ENCODE measurements around the gene OR52H1.

Gene OR52H1

GRCh38 chr11:5553343-5553742 lies 5.0 kb upstream of the OR52H1 start:
- no peaks in the 10 kb centered on the region for H3K36me3 Mint-ChIP-seq
- no peak overlapping the region for H3K4me3 Mint-ChIP-seq
- no peak for DNase-seq (ENCODE audit: low spot score in 2 of 2)
- no peak for ATAC-seq
- no peaks in the 10 kb centered on the region for H3K9me3 Mint-ChIP-seq
- H3K27ac Mint-ChIP-seq: no peak overlapping the region
- no peaks in the 10 kb centered on the region for H3K4me1 Mint-ChIP-seq

- Mint-ChIP-seq H3K36me3 (no peaks in the 10 kb centered on the region), H3K4me1 (no peaks in the 10 kb centered on the region), H3K4me3 (no peak overlapping the region), H3K27ac (no peak overlapping the region), H3K9me3 (no peaks in the 10 kb centered on the region)
- ATAC-seq: peak; percentile 67
- no peak for DNase-seq (ENCODE audit: low spot score in 2 of 2)
Observed at GRCh38 chr11:5550440-5551095, 2.2 kb upstream of the OR52H1 start.

GRCh38 chr11:5547982-5548381 lies 358 bp downstream of the OR52H1 start:
- no peak for DNase-seq (ENCODE audit: low spot score in 2 of 2)
- no peak overlapping the region for H3K4me3 Mint-ChIP-seq
- no peaks in the 10 kb centered on the region for H3K9me3 Mint-ChIP-seq
- H3K27ac Mint-ChIP-seq: no peak overlapping the region
- no peaks in the 10 kb centered on the region for H3K36me3 Mint-ChIP-seq
- H3K4me1 Mint-ChIP-seq: no peaks in the 10 kb centered on the region
- ATAC-seq: no peak

- Mint-ChIP-seq H3K27ac (no peak overlapping the region), H3K9me3 (no peaks in the 10 kb centered on the region), H3K4me1 (no peaks in the 10 kb centered on the region), H3K36me3 (no peaks in the 10 kb centered on the region), H3K4me3 (no peak overlapping the region)
- no peak for DNase-seq (ENCODE audit: low spot score in 2 of 2)
- no peak for ATAC-seq
Observed at GRCh38 chr11:5546457-5546856, 1.9 kb downstream of the OR52H1 start.

GRCh38 chr11:5541427-5541826 lies 6.9 kb downstream of the OR52H1 start:
- H3K9me3 Mint-ChIP-seq: no peaks in the 10 kb centered on the region
- DNase-seq (ENCODE audit: low spot score in 2 of 2) (no peak), ATAC-seq (no peak)
- no peaks in the 10 kb centered on the region for H3K4me1 Mint-ChIP-seq
- no peak overlapping the region for H3K4me3 Mint-ChIP-seq
- no peak overlapping the region for H3K27ac Mint-ChIP-seq
- no peaks in the 10 kb centered on the region for H3K36me3 Mint-ChIP-seq

- ATAC-seq: no peak
- no peak overlapping the region for H3K27ac Mint-ChIP-seq
- H3K4me1 Mint-ChIP-seq: no peaks in the 10 kb centered on the region
- no peaks in the 10 kb centered on the region for H3K9me3 Mint-ChIP-seq
- DNase-seq (ENCODE audit: low spot score in 2 of 2): no peak
- no peak overlapping the region for H3K4me3 Mint-ChIP-seq
- no peaks in the 10 kb centered on the region for H3K36me3 Mint-ChIP-seq
Observed at GRCh38 chr11:5536482-5536881, 11.9 kb downstream of the OR52H1 start.

- Mint-ChIP-seq H3K4me1 (no peaks in the 10 kb centered on the region), H3K27ac (no peak overlapping the region), H3K4me3 (no peak overlapping the region), H3K36me3 (no peaks in the 10 kb centered on the region), H3K9me3 (no peaks in the 10 kb centered on the region)
- no peak for DNase-seq (ENCODE audit: low spot score in 2 of 2)
- no peak for ATAC-seq
Observed at GRCh38 chr11:5534046-5534445, 14.3 kb downstream of the OR52H1 start.

- Mint-ChIP-seq H3K4me3 (no peak overlapping the region), H3K36me3 (no peaks in the 10 kb centered on the region), H3K9me3 (no peaks in the 10 kb centered on the region), H3K4me1 (no peaks in the 10 kb centered on the region), H3K27ac (no peak overlapping the region)
- ATAC-seq: no peak
- no peak for DNase-seq (ENCODE audit: low spot score in 2 of 2)
Observed at GRCh38 chr11:5531053-5531831, 17.1 kb downstream of the OR52H1 start.

- Mint-ChIP-seq H3K27ac (no peak overlapping the region), H3K4me3 (no peak overlapping the region), H3K9me3 (no peaks in the 10 kb centered on the region), H3K36me3 (no peaks in the 10 kb centered on the region), H3K4me1 (no peaks in the 10 kb centered on the region)
- no peak for ATAC-seq
- no peak for DNase-seq (ENCODE audit: low spot score in 2 of 2)
Observed at GRCh38 chr11:5528495-5528894, 19.8 kb downstream of the OR52H1 start.

- Mint-ChIP-seq H3K27ac (no peak overlapping the region), H3K4me3 (no peak overlapping the region), H3K4me1 (no peaks in the 10 kb centered on the region), H3K9me3 (no peaks in the 10 kb centered on the region), H3K36me3 (no peaks in the 10 kb centered on the region)
- ATAC-seq (no peak), DNase-seq (ENCODE audit: low spot score in 2 of 2) (no peak)
Observed at GRCh38 chr11:5527716-5528115, 20.6 kb downstream of the OR52H1 start.

- DNase-seq (ENCODE audit: low spot score in 2 of 2) (no peak), ATAC-seq (no peak)
- Mint-ChIP-seq H3K9me3 (no peaks in the 10 kb centered on the region), H3K36me3 (no peaks in the 10 kb centered on the region), H3K27ac (no peak overlapping the region), H3K4me1 (no peaks in the 10 kb centered on the region), H3K4me3 (no peak overlapping the region)
Observed at GRCh38 chr11:5524756-5525155, 23.6 kb downstream of the OR52H1 start.

GRCh38 chr11:5522308-5522707 lies 26.0 kb downstream of the OR52H1 start:
- DNase-seq (ENCODE audit: low spot score in 2 of 2): no peak
- H3K36me3 Mint-ChIP-seq: no peaks in the 10 kb centered on the region
- no peak overlapping the region for H3K27ac Mint-ChIP-seq
- H3K9me3 Mint-ChIP-seq: no peaks in the 10 kb centered on the region
- no peak overlapping the region for H3K4me3 Mint-ChIP-seq
- ATAC-seq: no peak
- H3K4me1 Mint-ChIP-seq: no peaks in the 10 kb centered on the region

- H3K4me1 Mint-ChIP-seq: no peaks in the 10 kb centered on the region
- DNase-seq (ENCODE audit: low spot score in 2 of 2) (no peak), ATAC-seq (no peak)
- H3K36me3 Mint-ChIP-seq: no peaks in the 10 kb centered on the region
- H3K27ac Mint-ChIP-seq: no peak overlapping the region
- H3K9me3 Mint-ChIP-seq: no peaks in the 10 kb centered on the region
- no peak overlapping the region for H3K4me3 Mint-ChIP-seq
Observed at GRCh38 chr11:5521540-5521939, 26.8 kb downstream of the OR52H1 start.

GRCh38 chr11:5516599-5516998 lies 31.7 kb downstream of the OR52H1 start, which contains the start of gene UBQLNL:
TSS of gene UBQLNL (minus strand) at chr11:5516699. CDS start at chr11:5516441, 258 bp downstream.
- H3K9me3 Mint-ChIP-seq: no peaks in the 10 kb centered on the region
- no peaks in the 10 kb centered on the region for H3K4me1 Mint-ChIP-seq
- no peak within 1 kb of the TSS for H3K4me3 Mint-ChIP-seq
- no peaks in the 10 kb centered on the region for H3K36me3 Mint-ChIP-seq
- DNase-seq (ENCODE audit: low spot score in 2 of 2) (no peak), ATAC-seq (no peak)
- no peak within 1 kb of the TSS for H3K27ac Mint-ChIP-seq

GRCh38 chr11:5514841-5515240 lies 33.5 kb downstream of the OR52H1 start:
- no peak for DNase-seq (ENCODE audit: low spot score in 2 of 2)
- Mint-ChIP-seq H3K4me1 (no peaks in the 10 kb centered on the region), H3K9me3 (no peaks in the 10 kb centered on the region), H3K36me3 (no peaks in the 10 kb centered on the region), H3K27ac (no peak overlapping the region), H3K4me3 (no peak overlapping the region)
- peak; percentile 36 for ATAC-seq

GRCh38 chr11:5509803-5510202 lies 38.5 kb downstream of the OR52H1 start, which contains the start of gene UBQLN3:
TSS of gene UBQLN3 (minus strand) at chr11:5509957. CDS start at chr11:5509558, 399 bp downstream.
- no peak for ATAC-seq
- no peak within 1 kb of the TSS for H3K27ac Mint-ChIP-seq
- no peak for DNase-seq (ENCODE audit: low spot score in 2 of 2)
- H3K36me3 Mint-ChIP-seq: no peaks in the 10 kb centered on the region
- H3K4me1 Mint-ChIP-seq: no peaks in the 10 kb centered on the region
- H3K9me3 Mint-ChIP-seq: no peaks in the 10 kb centered on the region
- no peak within 1 kb of the TSS for H3K4me3 Mint-ChIP-seq
